ENCODE data around the gene PDE4A. TPM values are rescaled to one million over a fixed set of nuclear protein-coding genes. Genes with fewer than 3 reads are reported as not detected.

PDE4A gene
- total and polyA plus RNA-seq, 7 experiments from 2014 or later = 0.47 to 51.8 (median 2.0) TPM

DNA sequence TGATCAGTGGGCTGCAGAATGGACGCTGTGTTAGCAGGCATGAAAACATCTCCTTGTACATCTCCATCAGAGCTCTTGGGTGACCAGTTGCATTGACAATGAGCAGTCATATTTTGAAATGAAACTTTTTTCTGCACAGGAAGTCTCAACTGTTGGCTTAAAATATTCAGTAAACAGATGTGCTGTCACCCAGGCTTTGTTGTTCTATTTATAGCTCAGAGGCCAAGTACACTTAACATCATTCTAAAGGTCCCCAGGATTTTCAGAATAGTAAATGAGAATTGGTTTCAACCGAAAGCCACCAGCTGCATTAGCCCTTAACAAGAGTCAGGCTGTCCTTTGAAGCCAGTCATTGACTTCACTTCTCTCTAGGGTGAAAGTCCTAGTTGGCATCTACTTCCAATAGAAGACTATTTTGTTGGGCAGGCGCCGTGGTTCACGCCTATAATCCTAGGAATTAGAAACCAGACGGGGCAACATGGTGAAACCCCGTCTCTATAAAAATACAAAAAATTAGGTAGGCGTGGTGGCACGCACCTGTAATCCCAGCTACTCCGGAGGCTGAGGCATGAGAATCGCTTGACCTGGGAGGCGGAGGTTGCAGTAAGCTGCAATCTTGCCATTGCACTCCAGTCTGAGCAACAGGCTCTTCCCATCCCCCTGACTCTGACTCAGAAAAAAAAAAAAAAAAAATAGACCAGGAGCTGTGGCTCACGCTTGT, 7.9 kb upstream of the PDE4A start:
- DNase-seq (peak in 3 of 9 donors; percentile 42 to 61 (median 47)), ATAC-seq (no peak)
- H3K4me1 Mint-ChIP-seq = peaks cover 10 to 72% (median 43%) of the 10 kb centered on the region in 7 donors
- peaks cover 0 to 25% (median 0%) of the 10 kb centered on the region in 5 donors for H3K36me3 Mint-ChIP-seq
- intact Hi-C loops (cut with micrococcal nuclease) = no loop called here
- H3K4me1 ChIP-seq (ENCODE audit: control insufficient read depth in 2 of 2, insufficient read depth in 2 of 2, low read length in 2 of 2) = peaks cover 31 to 51% of the 10 kb centered on the region in 2 donors
- H3K27me3 ChIP-seq (ENCODE audit: control insufficient read depth in 2 of 2, insufficient read depth in 2 of 2, low read length in 2 of 2) = peaks cover 3 to 5% of the 10 kb centered on the region in 2 donors
- peak overlapping the region in 6 of 10 donors; percentile 14 to 81 (median 46) for H3K4me3 Mint-ChIP-seq
- no peaks in the 10 kb centered on the region for H3K36me3 ChIP-seq (ENCODE audit: control insufficient read depth in 2 of 3, insufficient read depth in 3 of 3, low read length in 3 of 3)
- H3K9me3 ChIP-seq (ENCODE audit: control insufficient read depth in 2 of 3, low read length in 3 of 3) = no peaks in the 10 kb centered on the region
- ChIA-PET POLR2A (interaction anchor here (0.6 to 0.8 kb wide), 3 partner anchors 9 to 415 kb away, joined by 3 to 4 read pairs (median 4); no protein-coding TSS in a partner anchor), CTCF (interaction anchor here (0.6 to 7.7 kb wide), 7 partner anchors 7 to 124 kb away, joined by 3 to 97 read pairs (median 3); partner anchors contain the start of gene CDC37)
- peak overlapping the region; percentile 23 for H3K4me3 ChIP-seq (ENCODE audit: low read length)
- peaks cover 0 to 7% (median 4%) of the 10 kb centered on the region in 5 donors for H3K27me3 Mint-ChIP-seq
- peak overlapping the region in 8 of 9 donors; percentile 17 to 90 (median 56) for H3K27ac Mint-ChIP-seq
- H3K9me3 Mint-ChIP-seq = peaks cover 0 to 7% (median 0%) of the 10 kb centered on the region in 11 donors
- H3K27ac ChIP-seq (ENCODE audit: low read depth, low read length) = no peak overlapping the region

DNA sequence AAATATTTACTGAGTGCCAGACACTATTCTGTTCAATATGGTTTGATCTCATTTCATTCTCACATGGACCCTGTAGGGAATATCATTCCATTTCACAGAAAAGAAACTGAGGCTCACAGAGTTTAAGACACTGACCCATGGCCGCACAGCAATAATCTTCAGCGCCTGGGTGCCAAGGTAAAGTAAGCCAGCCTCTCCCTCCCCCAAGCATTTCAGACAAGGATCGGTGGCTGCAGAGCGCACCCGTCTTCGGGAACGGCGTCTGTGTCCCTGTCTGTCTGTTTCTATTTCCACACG, 4.3 kb upstream of the PDE4A start:
- H3K36me3 ChIP-seq (ENCODE audit: control insufficient read depth in 2 of 3, insufficient read depth in 3 of 3, low read length in 3 of 3) = no peaks in the 10 kb centered on the region
- peaks cover 15 to 59% (median 40%) of the 10 kb centered on the region in 7 donors for H3K4me1 Mint-ChIP-seq
- peaks cover 0 to 6% (median 0%) of the 10 kb centered on the region in 11 donors for H3K9me3 Mint-ChIP-seq
- no peak for ATAC-seq
- POLR2A ChIA-PET = interaction anchor here (3.9 kb wide), 1 partner anchor 11 kb away, joined by 32 read pairs; the partner anchor contains the start of gene CDC37
- peak overlapping the region in 8 of 9 donors; percentile 46 to 98 (median 90) for H3K27ac Mint-ChIP-seq
- no peak for DNase-seq
- peak overlapping the region; percentile 55 for H3K27ac ChIP-seq (ENCODE audit: low read depth, low read length)
- no peaks in the 10 kb centered on the region for H3K9me3 ChIP-seq (ENCODE audit: control insufficient read depth in 2 of 3, low read length in 3 of 3)
- peak overlapping the region; percentile 43 for H3K4me3 ChIP-seq (ENCODE audit: low read length)
- H3K4me3 Mint-ChIP-seq = peak overlapping the region in 9 of 10 donors; percentile 69 to 92 (median 75)
- peaks cover 20 to 28% (median 25%) of the 10 kb centered on the region in 5 donors for H3K27me3 Mint-ChIP-seq
- peaks cover 36 to 53% of the 10 kb centered on the region in 2 donors for H3K4me1 ChIP-seq (ENCODE audit: control insufficient read depth in 2 of 2, insufficient read depth in 2 of 2, low read length in 2 of 2)
- CTCF ChIA-PET = interaction anchor here (0.5 to 7.7 kb wide), 4 partner anchors 8 to 46 kb away, joined by 4 to 97 read pairs (median 6); partner anchors contain the start of gene CDC37
- peaks cover 13 to 23% of the 10 kb centered on the region in 2 donors for H3K27me3 ChIP-seq (ENCODE audit: control insufficient read depth in 2 of 2, insufficient read depth in 2 of 2, low read length in 2 of 2)
- peaks cover 0 to 17% (median 3%) of the 10 kb centered on the region in 5 donors for H3K36me3 Mint-ChIP-seq
- intact Hi-C loops (cut with micrococcal nuclease) = loop anchor here (1.0 kb wide), 6 partner anchors 8 to 20 kb away; partner anchors contain the start of gene CDC37 (in 1 of the 2)

DNA sequence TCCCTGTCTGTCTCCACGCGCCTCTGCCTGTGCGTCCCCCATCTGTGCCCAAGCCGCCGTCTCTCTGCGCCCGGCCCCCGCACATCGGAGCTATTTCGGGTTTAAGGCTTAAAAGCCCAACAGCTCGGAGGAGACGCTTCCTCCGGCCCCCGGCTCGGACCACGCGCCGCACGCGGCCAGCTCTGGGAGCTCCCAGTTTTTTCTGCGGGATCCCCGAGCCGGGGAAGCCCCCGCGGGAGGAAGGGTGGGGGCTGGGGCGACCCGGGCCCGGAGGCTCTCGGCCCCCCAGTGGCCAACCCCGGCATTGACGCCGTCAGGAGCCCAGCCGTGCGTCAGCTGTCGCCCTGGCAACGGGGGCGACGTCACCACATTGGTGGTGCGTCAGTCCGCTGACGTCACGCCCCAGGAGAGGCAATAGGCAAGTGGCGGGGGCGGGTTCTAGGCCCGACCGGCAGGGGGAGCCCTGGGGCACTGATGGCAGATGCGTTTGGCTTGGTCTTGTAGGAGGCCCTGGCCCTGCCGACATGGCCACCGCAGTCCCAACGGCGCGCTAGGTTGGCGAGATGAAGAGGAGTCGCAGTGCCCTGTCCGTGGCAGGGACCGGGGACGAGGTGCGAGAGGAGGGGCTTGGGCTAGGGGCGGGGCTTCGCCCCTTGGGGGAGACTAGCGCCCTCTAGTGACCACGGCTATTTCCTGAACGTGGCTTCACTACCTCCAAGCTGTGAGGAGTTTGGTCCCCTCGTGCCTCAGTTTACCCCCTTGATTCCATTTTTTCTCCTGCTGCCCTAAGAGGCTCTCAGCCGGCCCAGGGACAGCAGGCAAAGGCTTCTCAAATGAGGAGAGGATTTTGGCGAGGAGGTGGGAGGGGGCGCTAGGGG, 3.7 kb upstream of the PDE4A start:
- Histone ChIP-seq H3K4me1 (ENCODE audit: control insufficient read depth in 2 of 2, insufficient read depth in 2 of 2, low read length in 2 of 2) (peaks cover 41 to 53% of the 10 kb centered on the region in 2 donors), H3K36me3 (ENCODE audit: control insufficient read depth in 2 of 3, insufficient read depth in 3 of 3, low read length in 3 of 3) (no peaks in the 10 kb centered on the region), H3K27ac (ENCODE audit: low read depth, low read length) (peak overlapping the region; percentile 55), H3K27me3 (ENCODE audit: control insufficient read depth in 2 of 2, insufficient read depth in 2 of 2, low read length in 2 of 2) (peaks cover 18 to 29% of the 10 kb centered on the region in 2 donors), H3K9me3 (ENCODE audit: control insufficient read depth in 2 of 3, low read length in 3 of 3) (no peaks in the 10 kb centered on the region), H3K4me3 (ENCODE audit: low read length) (peak overlapping the region; percentile 43)
- CTCF ChIA-PET = interaction anchor here (0.5 to 7.7 kb wide), 5 partner anchors 7 to 46 kb away, joined by 4 to 97 read pairs (median 7); partner anchors contain the start of gene CDC37
- H3K36me3 Mint-ChIP-seq = peaks cover 0 to 18% (median 3%) of the 10 kb centered on the region in 5 donors
- POLR2A ChIA-PET = interaction anchor here (3.9 kb wide), 1 partner anchor 12 kb away, joined by 32 read pairs; the partner anchor contains the start of gene CDC37
- peaks cover 20 to 59% (median 43%) of the 10 kb centered on the region in 7 donors for H3K4me1 Mint-ChIP-seq
- H3K9me3 Mint-ChIP-seq = peaks cover 0 to 6% (median 0%) of the 10 kb centered on the region in 11 donors
- intact Hi-C loops (cut with micrococcal nuclease) = loop anchor here (1.0 kb wide), 6 partner anchors 8 to 20 kb away; partner anchors contain the start of gene CDC37 (in 1 of the 2)
- DNase-seq (peak; percentile 93 to 99 (median 97)), ATAC-seq (peak; percentile 91)
- H3K27ac Mint-ChIP-seq = peak overlapping the region; percentile 75 to 98 (median 97)
- H3K27me3 Mint-ChIP-seq = peaks cover 25 to 33% (median 26%) of the 10 kb centered on the region in 5 donors
- H3K4me3 Mint-ChIP-seq = peak overlapping the region; percentile 63 to 92 (median 77)

- peaks cover 18 to 32% of the 10 kb centered on the region in 2 donors for H3K27me3 ChIP-seq (ENCODE audit: control insufficient read depth in 2 of 2, insufficient read depth in 2 of 2, low read length in 2 of 2)
- no peaks in the 10 kb centered on the region for H3K9me3 ChIP-seq (ENCODE audit: control insufficient read depth in 2 of 3, low read length in 3 of 3)
- Mint-ChIP-seq H3K4me3 (peak overlapping the region in 6 of 10 donors; percentile 10 to 96 (median 54)), H3K4me1 (peaks cover 26 to 60% (median 42%) of the 10 kb centered on the region in 7 donors), H3K36me3 (peaks cover 0 to 22% (median 3%) of the 10 kb centered on the region in 5 donors), H3K27ac (peak overlapping the region; percentile 43 to 98 (median 64)), H3K9me3 (peaks cover 0 to 6% (median 0%) of the 10 kb centered on the region in 11 donors), H3K27me3 (peaks cover 26 to 43% (median 36%) of the 10 kb centered on the region in 5 donors)
- no peak for ATAC-seq
- H3K4me1 ChIP-seq (ENCODE audit: control insufficient read depth in 2 of 2, insufficient read depth in 2 of 2, low read length in 2 of 2) = peaks cover 35 to 42% of the 10 kb centered on the region in 2 donors
- POLR2A ChIA-PET = interaction anchor here (0.6 to 3.9 kb wide), 6 partner anchors 9 to 275 kb away, joined by 3 to 32 read pairs (median 4); partner anchors contain the start of genes CDC37 and ICAM1
- H3K4me3 ChIP-seq (ENCODE audit: low read length) = peak overlapping the region; percentile 27
- intact Hi-C loops (cut with micrococcal nuclease) = loop anchor here in 1 of 2 donors (2.0 kb wide), 1 partner anchor 151 kb away; the partner anchor contains the start of gene CDKN2D
- CTCF ChIA-PET = interaction anchor here (0.9 to 7.7 kb wide), 3 partner anchors 10 to 19 kb away, joined by 3 to 97 read pairs (median 8); partner anchors contain the start of gene CDC37
- H3K36me3 ChIP-seq (ENCODE audit: control insufficient read depth in 2 of 3, insufficient read depth in 3 of 3, low read length in 3 of 3) = no peaks in the 10 kb centered on the region
- no peak overlapping the region for H3K27ac ChIP-seq (ENCODE audit: low read depth, low read length)
- DNase-seq = no peak
Observed at GRCh38 chr19:10417541-10418234, 2.6 kb upstream of the PDE4A start.

DNA sequence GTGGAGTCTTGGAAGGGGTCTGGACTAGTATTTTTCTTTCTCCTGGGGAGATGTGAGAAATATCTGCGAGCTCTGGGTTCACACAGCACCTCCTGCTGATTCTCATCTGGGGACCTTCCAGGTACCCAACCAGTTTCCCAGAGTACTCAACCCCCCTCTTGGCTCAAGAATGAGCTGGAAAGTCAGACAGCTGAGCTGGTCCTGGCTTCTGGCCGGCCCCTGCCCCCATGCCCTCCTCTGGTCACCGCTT, 2.2 kb upstream of the PDE4A start:
- no peak overlapping the region for H3K4me3 ChIP-seq (ENCODE audit: low read length)
- peaks cover 26 to 61% (median 42%) of the 10 kb centered on the region in 7 donors for H3K4me1 Mint-ChIP-seq
- H3K36me3 Mint-ChIP-seq = peaks cover 0 to 22% (median 3%) of the 10 kb centered on the region in 5 donors
- H3K27ac Mint-ChIP-seq = peak overlapping the region; percentile 19 to 97 (median 61)
- peaks cover 18 to 32% of the 10 kb centered on the region in 2 donors for H3K27me3 ChIP-seq (ENCODE audit: control insufficient read depth in 2 of 2, insufficient read depth in 2 of 2, low read length in 2 of 2)
- peaks cover 26 to 43% (median 36%) of the 10 kb centered on the region in 5 donors for H3K27me3 Mint-ChIP-seq
- H3K9me3 ChIP-seq (ENCODE audit: control insufficient read depth in 2 of 3, low read length in 3 of 3) = no peaks in the 10 kb centered on the region
- DNase-seq = no peak
- H3K4me1 ChIP-seq (ENCODE audit: control insufficient read depth in 2 of 2, insufficient read depth in 2 of 2, low read length in 2 of 2) = peaks cover 35 to 39% of the 10 kb centered on the region in 2 donors
- no peak for ATAC-seq
- peaks cover 0 to 6% (median 0%) of the 10 kb centered on the region in 11 donors for H3K9me3 Mint-ChIP-seq
- H3K27ac ChIP-seq (ENCODE audit: low read depth, low read length) = no peak overlapping the region
- ChIA-PET CTCF (interaction anchor here (0.9 to 7.7 kb wide), 3 partner anchors 9 to 19 kb away, joined by 3 to 97 read pairs (median 8); partner anchors contain the start of gene CDC37), POLR2A (interaction anchor here (1.0 to 3.9 kb wide), 5 partner anchors 9 to 275 kb away, joined by 3 to 32 read pairs (median 4); partner anchors contain the start of genes CDC37 and ICAM1)
- no peaks in the 10 kb centered on the region for H3K36me3 ChIP-seq (ENCODE audit: control insufficient read depth in 2 of 3, insufficient read depth in 3 of 3, low read length in 3 of 3)
- intact Hi-C loops (cut with micrococcal nuclease) = loop anchor here in 1 of 2 donors (2.0 kb wide), 1 partner anchor 151 kb away; the partner anchor contains the start of gene CDKN2D
- H3K4me3 Mint-ChIP-seq = peak overlapping the region in 8 of 10 donors; percentile 10 to 96 (median 55)
